ENCODE measurements around the gene ALB. TPM values are rescaled to one million over a fixed set of nuclear protein-coding genes. Genes with fewer than 3 reads are reported as not detected.

Gene ALB
- total RNA-seq, 4 donors from 2014 or later, result 84.5 TPM; not detected in 3

GRCh38 chr4:73451404-73451803 is 47.3 kb downstream of the ALB start:
- 58% methylated on average over 3 of the region's 3 CpGs for WGBS
- Histone ChIP-seq H3K4me1 (peaks cover 5% of the 10 kb centered on the region), H3K4me3 (no peak overlapping the region), H3K36me3 (no peaks in the 10 kb centered on the region), H3K9me3 (no peaks in the 10 kb centered on the region), H3K27ac (no peak overlapping the region), H3K27me3 (no peaks in the 10 kb centered on the region)
- no peak for DNase-seq (ENCODE audit: low spot score in 2 of 2)
- TF ChIP-seq CTCF (IDR thresholded peaks at IDR 0.05) (no peak), POLR2AphosphoS5 (IDR thresholded peaks at IDR 0.05) (no peak), POLR2A (IDR thresholded peaks at IDR 0.05) (no peak), EP300 (IDR thresholded peaks at IDR 0.05) (no peak)

GRCh38 chr4:73451981-73452747 is 48.1 kb downstream of the ALB start:
- no peaks in the 10 kb centered on the region for H3K27me3 ChIP-seq
- WGBS, result 85% methylated on average over 4 of the region's 4 CpGs

GRCh38 chr4:73452953-73453700 is 49.0 kb downstream of the ALB start:
- WGBS, result 53% methylated on average over 2 of the region's 2 CpGs
- Histone ChIP-seq H3K9me3 (no peaks in the 10 kb centered on the region), H3K4me1 (peaks cover 5% of the 10 kb centered on the region), H3K4me3 (no peak overlapping the region), H3K36me3 (no peaks in the 10 kb centered on the region), H3K27me3 (no peaks in the 10 kb centered on the region), H3K27ac (no peak overlapping the region)
- TF ChIP-seq POLR2AphosphoS5 (IDR thresholded peaks at IDR 0.05) (no peak), CTCF (IDR thresholded peaks at IDR 0.05) (no peak), EP300 (IDR thresholded peaks at IDR 0.05) (no peak), POLR2A (IDR thresholded peaks at IDR 0.05) (no peak)
- no peak for DNase-seq (ENCODE audit: low spot score in 2 of 2)

More at GRCh38 chr4:73451981-73452747, 48.1 kb downstream of the ALB start:
- Histone ChIP-seq H3K27ac (no peak overlapping the region), H3K9me3 (no peaks in the 10 kb centered on the region), H3K36me3 (no peaks in the 10 kb centered on the region), H3K4me1 (peaks cover 5% of the 10 kb centered on the region), H3K4me3 (no peak overlapping the region)
- no peak for DNase-seq (ENCODE audit: low spot score in 2 of 2)
- TF ChIP-seq CTCF (IDR thresholded peaks at IDR 0.05), result no peak
- TF ChIP-seq POLR2AphosphoS5 (IDR thresholded peaks at IDR 0.05), result no peak
- no peak for TF ChIP-seq EP300 (IDR thresholded peaks at IDR 0.05)
- TF ChIP-seq POLR2A (IDR thresholded peaks at IDR 0.05), result no peak

- Histone ChIP-seq H3K27ac (no peak overlapping the region), H3K4me3 (no peak overlapping the region), H3K4me1 (peaks cover 5% of the 10 kb centered on the region), H3K9me3 (no peaks in the 10 kb centered on the region), H3K27me3 (no peaks in the 10 kb centered on the region), H3K36me3 (no peaks in the 10 kb centered on the region)
- DNase-seq (ENCODE audit: low spot score in 2 of 2), result no peak
- TF ChIP-seq CTCF (IDR thresholded peaks at IDR 0.05) (no peak), EP300 (IDR thresholded peaks at IDR 0.05) (no peak), POLR2AphosphoS5 (IDR thresholded peaks at IDR 0.05) (no peak), POLR2A (IDR thresholded peaks at IDR 0.05) (no peak)
These were observed 49.6 kb downstream of the ALB start for GRCh38 chr4:73453701-73454005.

GRCh38 chr4:73454920-73455319 is 50.8 kb downstream of the ALB start:
- Histone ChIP-seq H3K4me1 (peaks cover 5% of the 10 kb centered on the region), H3K27me3 (no peaks in the 10 kb centered on the region), H3K36me3 (no peaks in the 10 kb centered on the region), H3K4me3 (no peak overlapping the region), H3K27ac (no peak overlapping the region), H3K9me3 (no peaks in the 10 kb centered on the region)
- WGBS, result 92% methylated on average over 3 of the region's 3 CpGs
- no peak for TF ChIP-seq CTCF (IDR thresholded peaks at IDR 0.05)
- TF ChIP-seq POLR2A (IDR thresholded peaks at IDR 0.05), result no peak
- TF ChIP-seq EP300 (IDR thresholded peaks at IDR 0.05), result no peak
- no peak for TF ChIP-seq POLR2AphosphoS5 (IDR thresholded peaks at IDR 0.05)
- DNase-seq (ENCODE audit: low spot score in 2 of 2), result no peak
